ENCODE data around the gene CD300E.
"Not testable (repeated sequence)": the region's sequence is repeated elsewhere in the genome, so short reads cannot be mapped to it uniquely, and the experiment has no call there.

CD300E gene

DNA sequence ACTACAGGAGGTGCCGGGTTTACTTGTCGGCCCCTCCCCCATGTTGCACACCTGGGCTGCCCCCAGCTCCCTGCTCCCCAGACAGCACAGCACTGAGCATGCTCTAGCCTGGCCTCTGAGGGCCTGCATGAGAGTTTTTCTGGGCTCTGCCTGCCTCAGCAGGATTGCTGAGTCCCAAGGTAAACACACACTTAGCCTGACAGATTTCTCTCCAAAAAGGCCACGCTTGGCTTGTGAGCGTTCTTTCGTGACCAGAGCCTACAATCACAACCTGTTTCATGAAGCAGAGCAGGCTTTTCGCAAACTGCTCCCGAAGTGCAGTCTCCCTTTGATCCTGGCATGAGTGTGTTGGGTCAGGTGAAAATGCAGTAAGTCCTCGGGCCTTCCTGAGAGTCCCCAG, 9.8 kb upstream of the CD300E start:
- DNase-seq, result no peak

DNA sequence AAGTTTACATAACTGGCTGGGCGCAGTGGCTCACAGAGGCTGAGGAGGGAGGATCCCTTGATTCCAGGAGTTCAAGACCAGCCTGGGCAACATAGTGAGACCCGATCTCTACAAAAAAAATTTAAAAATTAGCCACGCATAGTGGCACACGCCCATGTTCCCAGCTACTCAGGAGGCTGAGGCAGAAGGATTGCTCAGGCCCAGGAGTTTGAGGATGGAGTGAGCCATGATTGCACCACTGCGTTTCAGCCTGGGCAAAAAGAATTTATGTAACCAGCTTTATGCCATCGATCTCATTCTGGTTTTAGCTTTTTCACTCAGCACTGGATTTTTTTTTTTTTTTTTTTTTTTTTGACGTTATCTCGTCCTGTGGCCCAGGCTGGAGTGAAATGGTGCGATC, 9.1 kb upstream of the CD300E start:
- no peak for DNase-seq

- no peak for DNase-seq
Measured at GRCh38 chr17:74631468-74632450, 8.2 kb upstream of the CD300E start.

- DNase-seq, result not testable (repeated sequence)
Measured at GRCh38 chr17:74630251-74630650, 6.7 kb upstream of the CD300E start.

DNA sequence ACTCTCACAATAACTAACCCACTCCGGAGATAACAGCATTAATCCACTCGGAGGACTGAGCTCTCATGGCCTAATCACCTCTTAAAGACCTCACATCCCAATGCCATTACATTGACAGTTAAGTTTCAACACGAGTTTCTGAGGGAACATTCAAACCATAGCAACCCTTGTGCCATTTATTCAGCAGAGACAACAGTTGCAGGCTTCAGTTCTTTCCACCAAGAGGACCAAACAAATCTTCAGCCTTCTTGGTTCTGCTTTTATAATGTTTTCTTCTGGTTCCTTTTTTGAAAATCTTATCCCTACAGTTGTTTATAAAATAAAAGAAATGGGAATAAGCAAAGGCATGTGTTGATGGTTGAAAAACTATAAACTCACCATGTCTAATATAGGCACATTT, 2.1 kb upstream of the CD300E start:
- no peak for DNase-seq

- DNase-seq, result no peak
Measured at GRCh38 chr17:74624131-74624530, 593 bp upstream of the CD300E start.

DNA sequence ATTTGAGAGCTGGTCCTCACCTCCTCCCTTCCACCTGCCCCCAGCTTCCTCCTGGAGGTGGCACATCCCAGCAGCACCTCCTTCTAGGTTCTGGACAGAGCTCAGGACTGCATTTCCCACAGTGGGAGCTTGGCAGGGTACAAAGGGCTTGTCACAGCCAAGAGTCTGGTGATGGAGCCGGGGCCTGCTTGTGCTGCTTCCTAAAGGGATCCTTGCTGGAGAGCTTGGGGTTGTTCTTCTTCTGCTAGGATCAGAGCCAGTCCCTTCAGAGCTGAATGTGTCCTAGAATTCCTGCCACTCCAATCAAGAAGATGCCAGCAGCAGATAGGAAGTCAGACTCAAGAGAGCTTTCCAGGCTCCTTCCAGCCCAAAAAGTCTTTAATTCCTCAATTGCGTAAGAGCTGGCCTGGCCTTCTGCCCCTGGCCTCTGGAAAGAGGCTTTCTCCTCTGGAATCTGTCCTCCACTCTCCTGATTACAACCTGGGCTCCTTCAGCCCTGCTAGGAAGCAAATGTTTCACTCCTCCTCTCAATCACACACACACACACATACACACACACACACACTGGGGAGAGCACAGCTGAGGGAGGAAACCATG, 4.4 kb downstream of the CD300E start:
- no peak for DNase-seq

- no peak for DNase-seq
Measured at GRCh38 chr17:74618451-74618850, 5.1 kb downstream of the CD300E start.

DNA sequence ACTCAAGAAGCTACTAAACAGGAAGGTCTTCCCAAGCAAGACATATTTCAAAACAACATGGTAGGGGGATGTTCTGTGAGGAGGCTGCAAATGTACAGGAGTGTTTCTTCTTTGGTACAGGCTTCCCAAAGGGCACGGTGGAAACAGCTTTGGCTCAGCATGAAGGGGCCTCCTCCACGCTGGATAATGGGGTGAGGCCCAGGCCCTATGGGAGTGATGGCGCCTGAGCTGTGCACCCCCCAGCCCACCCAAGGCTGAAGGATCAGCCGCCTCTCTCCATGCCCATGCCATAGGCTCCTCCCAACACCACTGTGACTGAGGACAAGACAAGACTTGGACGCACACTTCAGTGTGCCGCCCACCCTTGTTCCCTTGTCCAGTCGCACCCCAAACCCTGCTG, 6.8 kb downstream of the CD300E start:
- no peak for DNase-seq

DNA sequence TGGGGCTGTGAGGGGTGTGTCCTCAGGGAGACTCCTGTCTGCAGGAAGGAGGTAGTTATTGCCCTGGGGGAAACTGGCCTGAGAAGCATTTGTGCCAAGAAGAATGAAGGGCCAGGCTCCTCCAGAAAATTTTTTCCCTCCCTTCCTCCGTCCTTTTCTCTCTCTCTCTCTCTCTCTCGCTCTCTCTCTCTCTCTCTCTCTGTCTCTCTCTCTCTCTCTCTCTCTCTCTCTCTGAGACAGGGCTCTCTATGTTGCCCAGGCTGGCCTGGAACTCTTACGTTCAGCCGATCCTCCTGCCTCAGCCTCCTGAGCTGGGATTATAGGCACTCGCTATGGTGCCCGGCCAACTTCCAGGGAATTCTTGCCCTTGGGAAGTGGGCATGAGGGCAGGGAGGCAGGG, 11.5 kb downstream of the CD300E start:
- DNase-seq, result no peak

DNA sequence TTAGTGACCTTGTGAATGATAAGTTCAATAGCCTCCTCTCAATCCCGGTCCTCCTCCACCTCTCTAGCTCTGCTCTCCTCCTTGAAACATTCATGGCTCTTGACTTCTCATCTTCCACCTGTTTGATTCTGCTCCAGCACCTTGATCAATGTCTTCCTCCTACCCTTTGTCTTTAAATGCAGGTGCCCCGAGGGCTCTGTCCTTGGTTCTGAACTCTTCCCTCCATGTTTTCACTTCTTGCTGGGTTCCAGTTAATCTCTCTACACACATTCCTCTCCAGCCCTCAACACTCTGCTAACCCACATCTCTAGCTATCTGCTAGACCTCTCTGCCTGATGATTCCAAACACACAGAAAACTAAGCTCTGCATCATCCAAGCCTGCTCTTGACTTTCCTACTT, 13.4 kb downstream of the CD300E start:
- DNase-seq, result no peak

DNA sequence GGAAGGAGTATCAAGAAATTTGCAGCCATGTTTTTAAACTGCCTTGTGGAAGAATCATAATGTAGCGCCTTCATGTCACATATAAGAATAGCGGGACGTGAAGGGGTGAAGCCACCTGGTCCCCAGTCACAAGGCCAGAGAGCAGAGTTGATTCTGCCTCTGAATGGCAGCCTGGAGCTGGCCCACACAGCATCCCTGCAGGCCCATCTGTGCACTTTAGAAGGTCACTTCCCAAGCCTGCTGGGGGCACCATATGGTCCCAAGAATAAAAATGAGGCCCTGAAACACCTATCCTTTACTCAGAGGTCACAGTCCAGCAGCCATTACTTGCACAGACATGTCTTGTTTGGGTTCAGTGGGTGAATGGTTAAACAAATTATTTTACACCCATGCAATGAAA, 15.0 kb downstream of the CD300E start:
- no peak for DNase-seq

DNA sequence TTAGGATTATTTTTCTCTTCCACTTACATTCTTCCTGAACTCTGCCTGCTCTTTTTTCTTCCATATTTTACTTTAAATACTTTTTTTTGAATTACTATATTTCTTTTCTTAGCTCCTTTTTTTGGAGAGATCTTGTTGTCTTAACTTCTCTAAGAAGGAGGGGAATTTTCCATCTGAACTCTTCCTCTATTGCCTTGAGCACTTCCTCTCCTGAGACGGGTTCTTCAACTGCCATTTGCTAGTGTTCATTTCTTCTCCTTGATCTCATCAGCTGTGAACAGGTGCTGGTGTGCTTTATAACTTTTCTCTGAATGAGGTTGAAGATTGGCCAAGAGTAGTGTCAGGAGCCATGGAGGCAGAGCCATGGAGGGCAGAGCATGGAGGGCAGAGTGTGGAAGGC, 16.3 kb downstream of the CD300E start:
- DNase-seq, result no peak

DNA sequence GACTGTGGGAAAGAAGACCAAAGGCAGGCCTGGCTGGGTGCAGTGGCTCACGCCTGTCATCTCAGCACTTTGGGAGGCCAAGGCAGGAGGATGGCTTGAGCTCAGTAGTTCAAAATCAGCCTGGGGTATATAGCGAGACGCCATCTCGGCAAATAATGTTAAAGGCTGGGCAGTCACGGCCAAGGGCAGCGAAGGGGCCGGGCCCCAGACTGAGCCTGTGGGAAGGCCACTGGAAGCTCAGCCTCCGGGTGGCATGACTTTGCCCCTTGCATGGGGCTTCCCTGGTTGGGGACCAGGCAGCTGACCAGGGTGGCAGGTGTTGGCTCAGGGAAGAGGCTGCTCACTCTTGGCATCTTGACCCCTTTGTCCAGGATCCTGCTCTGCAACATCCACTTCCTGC, 17.5 kb downstream of the CD300E start:
- DNase-seq, result no peak

DNA sequence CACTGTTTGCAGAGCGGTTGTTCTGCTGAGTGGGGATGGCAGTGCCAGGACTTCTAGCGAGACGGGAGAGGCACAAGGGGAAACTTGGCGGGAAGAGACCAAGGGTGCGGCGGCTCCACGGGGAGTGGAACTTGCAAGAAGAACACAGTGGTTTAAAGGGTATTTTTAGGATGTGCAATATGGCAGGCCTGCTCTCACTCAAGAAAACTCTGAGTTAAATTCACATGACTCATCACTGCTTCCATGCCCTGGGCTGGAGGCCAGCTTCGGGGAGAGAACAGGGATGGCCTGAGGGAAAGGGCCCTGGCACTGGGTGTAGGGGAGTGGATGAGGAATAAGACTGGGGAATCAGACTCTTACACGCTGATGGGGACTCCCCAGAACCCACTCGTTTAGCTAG, 18.2 kb downstream of the CD300E start:
- no peak for DNase-seq

- DNase-seq, result no peak
Measured at GRCh38 chr17:74604761-74605160, 18.8 kb downstream of the CD300E start.

DNA sequence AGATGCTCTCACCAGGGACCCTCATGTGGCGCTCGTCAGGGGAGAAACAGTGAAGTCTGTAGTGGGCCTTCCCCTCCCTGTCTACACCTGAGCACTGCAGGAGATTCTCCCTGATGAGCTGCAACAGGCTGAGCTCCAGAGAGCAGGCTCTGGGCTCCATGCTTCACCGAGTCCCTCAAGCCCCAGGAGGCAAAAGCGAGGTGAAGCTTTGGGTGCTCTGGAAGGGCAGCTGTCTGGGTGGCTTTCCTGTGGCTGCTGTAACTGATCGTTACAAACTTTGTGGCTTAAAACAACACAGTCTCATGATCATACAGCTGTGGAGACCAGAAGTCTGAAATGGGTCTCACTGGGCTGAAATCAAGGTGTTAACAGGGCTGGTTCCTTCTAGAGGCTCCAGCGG, 19.3 kb downstream of the CD300E start:
- DNase-seq, result no peak

GRCh38 chr17:74603746-74604145, 19.8 kb downstream of the CD300E start:
- no peak for DNase-seq

DNA sequence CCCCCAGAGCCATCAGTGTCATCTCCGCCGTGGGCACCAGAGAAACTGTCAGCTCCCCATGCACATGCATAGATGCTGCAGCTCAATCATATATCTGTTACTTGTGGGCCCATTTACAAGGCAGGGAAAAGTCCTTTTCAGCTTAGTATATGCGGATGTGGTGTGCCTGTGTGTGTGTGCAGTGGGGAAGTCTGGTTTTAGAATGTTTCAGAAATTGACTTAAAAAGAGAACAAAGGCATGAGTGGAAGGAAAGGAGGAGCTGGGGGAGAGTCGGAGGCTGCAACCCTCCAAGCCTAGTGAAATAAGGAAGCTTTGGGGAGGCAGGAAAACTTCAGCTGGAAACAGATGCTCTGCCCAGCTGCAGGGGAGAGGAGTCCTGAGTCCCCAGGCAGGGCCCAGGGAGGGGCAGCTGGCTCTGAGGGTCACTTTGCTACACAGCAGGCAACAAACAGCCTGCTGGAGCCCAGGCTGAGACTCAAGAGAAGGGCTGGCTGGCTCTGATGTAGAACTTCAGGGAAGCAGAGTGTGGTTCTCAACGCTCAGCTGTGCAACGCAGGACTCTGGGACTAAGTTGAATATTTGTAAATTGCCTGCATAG, 20.4 kb downstream of the CD300E start:
- no peak for DNase-seq

- no peak for DNase-seq
Measured at GRCh38 chr17:74601944-74602572, 21.5 kb downstream of the CD300E start.

DNA sequence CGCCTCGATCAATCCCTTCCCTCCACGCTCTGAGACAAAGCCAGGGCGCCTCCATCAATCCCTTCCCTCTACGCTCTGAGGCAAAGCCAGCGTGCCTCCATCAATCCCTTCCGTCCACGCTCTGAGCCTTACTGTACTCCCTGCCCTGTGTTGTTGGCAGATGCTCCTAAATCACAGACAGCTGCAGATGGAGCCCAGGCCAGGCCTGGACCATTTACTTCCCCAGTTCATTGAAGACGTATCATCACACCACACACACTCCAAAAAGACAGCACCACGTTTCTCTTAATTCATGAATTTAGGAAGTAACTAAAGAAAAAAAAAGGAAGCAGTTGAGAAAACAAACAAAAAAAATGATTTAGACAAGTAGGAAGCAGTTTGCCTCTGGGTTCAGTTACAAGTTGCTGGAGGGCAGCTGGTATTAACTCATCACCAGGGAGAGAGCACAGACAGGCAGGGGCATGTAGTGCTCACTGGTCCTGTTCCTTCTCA, 24.0 kb downstream of the CD300E start:
- no peak for DNase-seq

DNA sequence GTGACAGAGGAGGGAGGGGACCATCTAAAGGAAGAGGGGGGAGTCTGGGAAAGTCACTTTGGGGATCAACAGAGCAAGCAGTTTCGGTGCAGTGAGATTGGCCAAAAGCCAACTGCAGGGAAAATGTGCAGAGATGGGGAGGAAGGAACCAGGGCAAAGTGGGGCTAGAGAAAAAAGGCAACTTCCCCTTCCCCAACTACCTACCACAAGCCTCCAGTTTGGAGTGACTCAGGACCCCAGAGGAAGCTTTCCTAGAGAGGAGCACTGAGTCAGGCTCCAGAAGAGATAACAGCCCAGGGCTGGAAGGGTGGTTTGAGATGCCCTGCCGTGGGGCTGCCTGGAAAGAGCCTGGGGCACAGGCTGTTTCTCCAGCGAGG, 24.5 kb downstream of the CD300E start:
- DNase-seq, result no peak

GRCh38 chr17:74598346-74599022, 25.1 kb downstream of the CD300E start:
- no peak for DNase-seq
